GM20000 (cell line): ENCODE results near the gene ARAF.

Experiments used
- DNase-seq: peaks from one replicate; pipeline ENCODE4 v3.0.0; 2012; ENCODE audit warnings: low spot score
- TF ChIP-seq, protein P1 (sequence below): IDR thresholded peaks from 2 replicates; pipeline ENCODE4 v1.5.1; 2012; ENCODE audit warnings: mild to moderate bottlenecking, control low read depth; ENCODE audit errors: extremely low read depth, missing control alignments

ARAF gene

DNA sequence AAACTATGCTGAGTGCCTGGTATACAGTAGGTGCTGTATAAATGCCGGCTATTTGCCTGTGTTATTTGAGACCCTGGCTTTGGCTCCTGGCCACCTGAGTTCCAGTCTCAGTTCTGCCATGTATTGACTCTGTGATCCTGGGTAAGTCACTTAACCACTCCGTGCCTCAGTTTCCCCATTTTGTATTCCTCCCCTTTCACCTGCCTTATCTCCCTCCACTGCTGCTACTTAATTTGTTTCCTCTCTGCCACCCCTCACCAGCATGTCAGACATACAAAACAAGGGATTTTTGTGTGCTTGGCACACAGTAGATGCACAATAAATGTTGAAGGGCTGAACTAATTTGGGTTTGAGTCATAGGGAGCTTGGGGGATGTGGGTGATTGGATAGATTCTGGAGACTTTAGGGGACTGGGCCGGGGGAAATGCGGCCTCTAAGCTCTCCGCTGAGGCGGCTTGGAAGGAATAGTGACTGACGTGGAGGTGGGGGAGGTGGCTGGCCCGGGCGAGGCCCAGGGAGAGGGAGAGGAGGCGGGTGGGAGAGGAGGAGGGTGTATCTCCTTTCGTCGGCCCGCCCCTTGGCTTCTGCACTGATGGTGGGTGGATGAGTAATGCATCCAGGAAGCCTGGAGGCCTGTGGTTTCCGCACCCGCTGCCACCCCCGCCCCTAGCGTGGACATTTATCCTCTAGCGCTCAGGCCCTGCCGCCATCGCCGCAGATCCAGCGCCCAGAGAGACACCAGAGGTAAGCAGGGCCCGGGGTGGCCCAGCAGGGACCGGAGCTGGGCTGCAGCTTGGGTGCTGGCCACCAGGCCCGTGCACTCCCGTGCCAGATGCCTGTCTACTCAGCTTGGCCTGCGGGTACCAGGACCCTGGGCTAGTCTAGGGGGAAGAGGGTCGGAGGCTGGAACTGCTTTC lies 21.0 kb downstream of the ARAF start, which contains the start of gene TIMP1:
Gene TIMP1 (plus strand): TSS at position 706 of the 917 bp plus-strand sequence. CDS start 980 bp downstream, outside the sequence.
- TF ChIP-seq, protein P1, sequence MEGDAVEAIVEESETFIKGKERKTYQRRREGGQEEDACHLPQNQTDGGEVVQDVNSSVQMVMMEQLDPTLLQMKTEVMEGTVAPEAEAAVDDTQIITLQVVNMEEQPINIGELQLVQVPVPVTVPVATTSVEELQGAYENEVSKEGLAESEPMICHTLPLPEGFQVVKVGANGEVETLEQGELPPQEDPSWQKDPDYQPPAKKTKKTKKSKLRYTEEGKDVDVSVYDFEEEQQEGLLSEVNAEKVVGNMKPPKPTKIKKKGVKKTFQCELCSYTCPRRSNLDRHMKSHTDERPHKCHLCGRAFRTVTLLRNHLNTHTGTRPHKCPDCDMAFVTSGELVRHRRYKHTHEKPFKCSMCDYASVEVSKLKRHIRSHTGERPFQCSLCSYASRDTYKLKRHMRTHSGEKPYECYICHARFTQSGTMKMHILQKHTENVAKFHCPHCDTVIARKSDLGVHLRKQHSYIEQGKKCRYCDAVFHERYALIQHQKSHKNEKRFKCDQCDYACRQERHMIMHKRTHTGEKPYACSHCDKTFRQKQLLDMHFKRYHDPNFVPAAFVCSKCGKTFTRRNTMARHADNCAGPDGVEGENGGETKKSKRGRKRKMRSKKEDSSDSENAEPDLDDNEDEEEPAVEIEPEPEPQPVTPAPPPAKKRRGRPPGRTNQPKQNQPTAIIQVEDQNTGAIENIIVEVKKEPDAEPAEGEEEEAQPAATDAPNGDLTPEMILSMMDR: no peak
- peak; percentile 83 for DNase-seq

DNA sequence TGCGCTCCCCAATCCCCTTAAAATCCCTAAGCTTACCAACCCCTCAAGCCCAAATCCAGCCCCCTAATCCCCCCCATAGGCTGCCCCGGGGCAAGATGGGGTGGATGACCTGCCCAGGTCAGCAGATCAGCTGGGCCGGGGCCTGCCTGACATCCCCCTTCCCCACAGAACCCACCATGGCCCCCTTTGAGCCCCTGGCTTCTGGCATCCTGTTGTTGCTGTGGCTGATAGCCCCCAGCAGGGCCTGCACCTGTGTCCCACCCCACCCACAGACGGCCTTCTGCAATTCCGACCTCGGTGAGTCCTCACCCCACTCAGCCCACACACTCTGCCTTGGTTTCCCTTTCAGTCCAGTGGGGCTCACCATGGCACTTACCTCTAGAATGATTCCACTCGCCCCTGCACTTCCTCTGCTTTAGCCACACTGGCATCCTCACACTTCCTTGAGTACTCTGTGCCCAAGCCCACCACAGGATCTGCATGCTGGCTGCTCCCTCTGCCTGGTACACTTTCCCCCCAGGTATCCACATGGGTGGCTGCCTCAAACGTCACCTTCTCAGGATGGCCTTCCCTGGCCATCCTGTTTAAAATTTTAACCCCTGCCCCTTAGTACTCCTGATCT lies 22.3 kb downstream of the ARAF start:
- no peak for DNase-seq
- TF ChIP-seq, protein P1: no peak

DNA sequence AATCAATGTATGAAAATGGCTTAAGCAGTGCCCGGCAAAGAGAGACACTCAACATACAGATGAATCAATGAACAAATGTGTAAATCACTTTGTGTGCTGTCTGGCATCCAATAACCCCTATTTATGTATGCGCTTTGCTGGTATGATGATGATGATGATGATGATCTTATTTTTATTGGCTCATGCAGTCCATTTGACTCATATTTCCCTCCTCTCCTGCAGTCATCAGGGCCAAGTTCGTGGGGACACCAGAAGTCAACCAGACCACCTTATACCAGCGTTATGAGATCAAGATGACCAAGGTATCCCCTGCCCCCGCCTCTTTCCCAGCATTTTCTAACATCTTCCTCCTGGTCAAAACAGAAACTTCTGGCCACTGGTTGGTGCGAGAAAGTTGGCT lies 23.7 kb downstream of the ARAF start:
- TF ChIP-seq, protein P1: no peak
- DNase-seq: no peak

DNA sequence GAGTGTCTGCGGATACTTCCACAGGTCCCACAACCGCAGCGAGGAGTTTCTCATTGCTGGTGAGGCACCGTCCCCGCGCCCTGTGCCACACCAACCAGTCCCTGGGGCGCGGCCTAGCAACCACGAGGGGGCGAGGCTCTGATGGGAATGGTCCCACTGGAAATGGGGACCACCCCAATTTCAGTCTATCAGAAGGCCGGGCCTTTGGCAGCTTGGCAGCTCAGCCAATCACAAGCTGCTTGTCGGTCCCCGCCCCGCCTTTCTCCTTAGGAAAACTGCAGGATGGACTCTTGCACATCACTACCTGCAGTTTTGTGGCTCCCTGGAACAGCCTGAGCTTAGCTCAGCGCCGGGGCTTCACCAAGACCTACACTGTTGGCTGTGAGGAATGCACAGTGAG lies 24.3 kb downstream of the ARAF start:
- DNase-seq: no peak
- TF ChIP-seq, protein P1: no peak

DNA sequence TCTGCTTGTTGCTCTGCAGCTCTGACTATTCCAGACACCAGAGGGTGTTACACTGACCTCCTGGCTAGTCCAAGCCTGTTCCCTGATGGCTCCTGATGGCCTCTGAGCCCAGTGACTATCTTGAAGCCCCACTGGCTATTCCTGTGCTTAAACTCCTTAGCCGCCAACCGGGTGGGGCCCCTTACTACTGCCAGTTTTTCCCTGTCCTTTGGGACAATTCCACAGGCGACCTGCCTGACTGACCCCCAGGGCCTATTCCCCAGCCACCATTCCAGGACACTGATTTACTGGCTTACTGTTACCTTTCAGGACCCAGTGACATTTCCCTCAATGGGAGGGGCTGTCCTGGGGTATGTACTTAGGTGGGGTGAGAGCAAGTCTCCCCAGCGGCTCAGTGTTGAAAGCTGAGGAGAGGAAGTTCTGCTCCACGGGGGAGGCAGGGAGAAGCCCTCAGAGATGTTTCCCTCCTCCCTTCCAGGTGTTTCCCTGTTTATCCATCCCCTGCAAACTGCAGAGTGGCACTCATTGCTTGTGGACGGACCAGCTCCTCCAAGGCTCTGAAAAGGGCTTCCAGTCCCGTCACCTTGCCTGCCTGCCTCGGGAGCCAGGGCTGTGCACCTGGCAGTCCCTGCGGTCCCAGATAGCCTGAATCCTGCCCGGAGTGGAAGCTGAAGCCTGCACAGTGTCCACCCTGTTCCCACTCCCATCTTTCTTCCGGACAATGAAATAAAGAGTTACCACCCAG lies 25.2 kb downstream of the ARAF start:
- DNase-seq: no peak

DNA sequence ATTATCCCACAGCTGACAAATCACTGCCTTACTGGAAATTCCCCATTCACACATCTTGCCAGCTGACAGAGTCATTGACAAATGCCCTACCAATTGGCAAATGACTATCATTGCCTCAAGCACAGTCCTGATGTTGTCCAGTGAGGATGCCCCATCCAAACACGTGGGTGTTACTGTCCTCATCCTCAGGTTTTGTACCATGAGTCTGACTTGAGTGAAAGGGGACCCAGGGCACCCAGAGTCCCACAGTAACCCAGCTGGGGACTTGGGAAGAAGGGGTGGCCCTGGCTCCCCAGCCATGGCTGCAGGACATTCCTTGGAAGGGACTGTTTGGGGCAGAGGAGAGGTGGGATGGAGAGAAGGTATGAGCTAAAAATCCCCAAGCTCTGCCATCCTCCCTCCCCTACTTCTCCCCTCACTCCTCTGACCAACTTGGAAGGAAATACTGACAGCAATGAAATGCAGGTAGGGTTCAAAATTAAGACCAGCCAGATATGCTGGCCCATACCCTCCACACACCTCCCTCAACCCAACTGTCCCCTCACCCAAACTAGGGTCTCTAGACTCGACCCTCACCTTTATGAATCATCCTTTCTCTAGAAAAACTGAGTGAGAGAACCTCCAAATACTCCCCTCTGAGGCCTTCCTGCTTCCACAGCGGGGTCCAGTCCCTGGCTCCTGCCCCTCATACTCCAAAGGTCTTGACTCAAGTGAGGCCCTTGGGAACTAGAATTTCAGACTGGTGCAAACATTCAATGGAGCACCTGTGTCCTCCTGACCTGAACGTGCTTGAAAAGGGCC lies 26.3 kb downstream of the ARAF start:
- TF ChIP-seq, protein P1: no peak
- DNase-seq: no peak

More for the DNA sequence above, 25.2 kb downstream of the ARAF start:
- TF ChIP-seq, protein P1: no peak
